ENCODE measurements around the gene CAPN5.

- TF ChIP-seq KDM1A (IDR thresholded peaks at IDR 0.05; ENCODE audit: low read depth): no peak
- peak; percentile 77 for TF ChIP-seq SMC3 (IDR thresholded peaks at IDR 0.05)
- TF ChIP-seq PBX3 (IDR thresholded peaks at IDR 0.05): no peak
- no peak for TF ChIP-seq SREBF2 (IDR thresholded peaks at IDR 0.05)
These were observed 19.5 kb upstream of the CAPN5 start for GRCh38 chr11:77047007-77047927.
